NCI-H2196 treated with DMSO at 0.1 percent for 48 hours (cell line): ENCODE data around the gene TIMP2.
"Not testable (repeated sequence)": the region's sequence is repeated elsewhere in the genome, so short reads cannot be mapped to it uniquely, and the experiment has no call there.

Experiments
- DNase-seq: peaks from one replicate; lab custom pipeline; 2025; ENCODE audit not compliant: unreplicated experiment; lab: John Stamatoyannopoulos, UW

Gene TIMP2

DNA sequence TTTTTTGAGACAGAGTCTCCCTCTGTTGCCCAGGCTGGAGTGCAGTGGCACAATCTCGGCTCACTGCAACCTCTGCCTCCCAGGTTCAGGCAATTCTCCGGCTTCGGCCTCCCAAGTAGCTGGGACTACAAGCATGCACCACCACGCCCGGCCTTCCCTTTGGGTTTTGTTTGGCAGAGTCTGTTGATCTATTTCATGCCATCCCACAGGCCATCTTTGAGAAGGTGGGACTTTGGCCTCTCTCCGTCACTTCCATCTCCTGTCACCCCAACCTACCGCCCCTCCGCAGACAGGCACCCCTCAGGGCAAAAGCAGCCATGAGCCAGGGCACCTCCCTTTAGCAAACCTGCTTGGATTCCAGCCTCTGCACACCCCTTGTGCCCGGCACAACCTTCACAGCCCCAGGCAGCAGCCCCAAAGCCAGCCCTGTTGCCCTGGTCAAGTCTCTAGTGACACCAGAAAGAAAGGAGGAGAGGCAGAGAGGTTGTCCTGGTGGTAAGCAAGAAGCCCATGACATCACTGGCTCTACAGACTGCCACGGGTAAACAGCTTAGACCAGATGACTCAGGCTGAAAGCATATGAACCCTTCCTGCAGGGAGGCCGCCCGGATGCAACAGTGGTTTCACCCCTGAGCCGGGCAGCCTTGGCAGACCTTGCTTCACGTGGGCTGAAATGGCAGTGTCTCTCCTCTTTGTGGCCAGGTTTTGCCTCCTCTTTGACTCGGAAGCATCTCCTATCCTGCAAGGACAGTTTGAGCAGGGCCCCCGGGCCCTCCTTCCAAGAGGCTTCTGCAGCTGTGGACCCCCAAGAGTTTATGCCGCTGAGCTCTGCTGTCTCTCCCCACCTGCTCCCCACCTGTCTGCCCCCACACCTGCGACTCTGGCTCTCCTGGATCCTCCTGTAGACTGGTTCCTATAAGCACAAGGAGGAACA lies 8.1 kb upstream of the TIMP2 start:
- DNase-seq = peak; percentile 83

DNA sequence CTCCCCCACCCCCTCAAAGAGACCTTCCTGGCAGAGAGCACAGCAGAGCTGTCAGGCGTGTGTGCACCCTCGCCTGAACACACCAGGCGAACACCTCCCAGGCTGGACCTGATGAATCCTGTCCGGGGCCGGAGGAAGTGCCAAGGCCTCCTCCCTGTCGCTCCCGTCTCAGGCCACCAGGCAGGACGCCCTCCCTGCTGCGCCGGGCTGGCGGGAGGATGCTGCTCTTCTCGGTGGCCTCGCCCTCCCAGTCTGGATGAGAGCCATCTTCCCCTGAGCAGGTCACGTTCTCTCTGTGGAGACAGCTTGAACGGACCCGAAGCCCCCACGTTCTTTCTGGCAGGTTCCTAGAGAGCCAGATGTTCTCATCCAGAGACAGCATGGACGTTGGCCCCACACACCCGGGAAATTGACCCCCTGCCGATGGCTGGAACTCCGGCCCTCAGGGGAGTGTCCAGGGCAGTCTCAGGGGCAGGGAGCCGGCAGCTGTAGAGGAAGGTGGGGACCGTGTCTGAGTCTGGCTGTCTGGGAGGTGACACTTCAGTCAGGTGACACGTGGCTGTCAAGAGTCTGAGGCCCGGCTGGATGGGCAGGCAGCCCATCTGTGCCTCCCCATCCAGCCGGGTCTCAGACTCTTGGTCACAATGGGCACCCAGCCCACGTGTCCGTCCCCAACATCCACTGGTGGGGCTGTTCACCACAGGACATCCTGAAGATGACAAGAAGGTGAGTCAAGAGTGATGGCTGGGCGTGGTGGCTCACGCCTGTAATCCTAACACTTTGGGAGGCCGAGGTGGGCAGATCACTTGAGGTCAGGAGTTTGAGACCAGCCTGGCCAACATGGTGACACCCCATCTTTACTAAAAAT lies 5.0 kb upstream of the TIMP2 start:
- no peak for DNase-seq

DNA sequence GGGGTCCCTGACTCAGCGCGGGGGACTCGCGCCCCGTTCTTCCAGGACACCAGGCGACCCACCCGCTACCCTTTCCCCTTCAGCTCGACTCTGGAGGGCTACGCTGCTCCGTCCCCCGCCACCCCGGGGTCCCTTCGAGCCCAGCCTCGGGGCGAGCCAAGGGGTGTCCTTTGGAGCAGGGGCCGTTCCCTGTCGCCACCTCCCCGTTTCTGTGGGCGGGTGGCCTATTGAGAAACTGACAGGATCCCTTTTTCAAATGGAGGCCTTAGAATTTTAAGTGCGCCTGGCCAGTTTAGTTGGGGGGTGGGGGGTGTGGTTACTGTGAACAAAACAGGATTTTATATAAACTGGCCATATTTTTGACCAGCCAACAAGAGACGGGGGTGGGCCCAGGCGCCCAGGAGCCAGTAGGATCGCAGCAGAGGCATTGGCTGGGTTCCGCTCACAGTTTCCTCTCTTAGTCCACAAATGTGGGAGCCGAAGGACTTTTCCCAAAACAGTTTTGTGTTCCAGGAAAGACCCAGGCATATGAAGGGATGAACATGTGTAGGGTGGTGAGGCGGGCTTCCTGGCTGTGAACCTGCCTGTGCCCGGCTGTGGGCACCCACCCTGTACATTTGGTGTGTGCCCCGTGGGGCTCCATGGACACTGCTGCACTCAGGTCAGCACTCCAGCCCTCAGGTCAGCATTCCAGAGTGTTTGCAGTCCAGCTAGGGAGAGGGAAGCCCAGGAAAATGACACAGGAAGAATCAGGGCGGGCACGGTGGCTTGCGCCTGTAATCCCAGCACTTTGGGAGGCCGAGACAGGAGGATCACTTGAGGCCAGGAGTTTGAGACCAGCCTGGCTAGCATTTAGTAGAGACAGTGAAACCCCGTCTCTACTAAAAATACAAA lies 722 bp upstream of the TIMP2 start:
- DNase-seq = peak; percentile 27

DNA sequence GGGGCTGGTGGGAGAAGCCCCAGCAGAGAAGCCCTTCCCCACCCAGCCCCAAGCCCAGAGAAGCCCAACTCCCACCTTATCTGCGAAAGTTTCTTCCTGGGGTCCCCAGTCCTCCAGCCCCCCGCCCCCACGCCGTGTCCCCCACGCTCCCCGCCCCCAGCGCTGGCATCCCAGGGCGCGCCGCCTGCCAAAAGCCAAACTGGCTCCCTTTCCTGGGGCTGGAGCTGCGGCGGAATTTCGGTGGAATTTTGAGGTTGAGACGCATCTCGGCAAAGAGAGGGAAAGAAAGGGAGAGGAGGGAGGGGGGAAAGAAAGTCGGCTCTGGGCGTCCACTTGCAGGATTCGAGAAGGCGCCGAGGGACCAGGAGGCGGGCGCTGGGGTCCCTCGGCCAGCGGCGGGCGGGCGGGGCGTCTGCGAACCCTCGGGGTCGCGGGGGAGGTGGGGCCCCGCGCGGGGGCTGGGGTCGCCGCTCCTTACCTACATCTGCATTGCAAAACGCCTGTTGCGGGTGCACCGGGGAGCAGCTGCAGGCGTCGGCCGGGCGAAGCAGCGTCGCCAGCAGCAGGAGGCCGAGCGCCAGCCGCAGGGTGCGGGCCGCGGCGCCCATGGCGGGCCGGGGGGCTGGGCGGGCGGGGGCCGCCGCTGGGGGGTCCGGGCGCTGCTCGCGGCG lies 571 bp downstream of the TIMP2 start:
- no peak for DNase-seq

DNA sequence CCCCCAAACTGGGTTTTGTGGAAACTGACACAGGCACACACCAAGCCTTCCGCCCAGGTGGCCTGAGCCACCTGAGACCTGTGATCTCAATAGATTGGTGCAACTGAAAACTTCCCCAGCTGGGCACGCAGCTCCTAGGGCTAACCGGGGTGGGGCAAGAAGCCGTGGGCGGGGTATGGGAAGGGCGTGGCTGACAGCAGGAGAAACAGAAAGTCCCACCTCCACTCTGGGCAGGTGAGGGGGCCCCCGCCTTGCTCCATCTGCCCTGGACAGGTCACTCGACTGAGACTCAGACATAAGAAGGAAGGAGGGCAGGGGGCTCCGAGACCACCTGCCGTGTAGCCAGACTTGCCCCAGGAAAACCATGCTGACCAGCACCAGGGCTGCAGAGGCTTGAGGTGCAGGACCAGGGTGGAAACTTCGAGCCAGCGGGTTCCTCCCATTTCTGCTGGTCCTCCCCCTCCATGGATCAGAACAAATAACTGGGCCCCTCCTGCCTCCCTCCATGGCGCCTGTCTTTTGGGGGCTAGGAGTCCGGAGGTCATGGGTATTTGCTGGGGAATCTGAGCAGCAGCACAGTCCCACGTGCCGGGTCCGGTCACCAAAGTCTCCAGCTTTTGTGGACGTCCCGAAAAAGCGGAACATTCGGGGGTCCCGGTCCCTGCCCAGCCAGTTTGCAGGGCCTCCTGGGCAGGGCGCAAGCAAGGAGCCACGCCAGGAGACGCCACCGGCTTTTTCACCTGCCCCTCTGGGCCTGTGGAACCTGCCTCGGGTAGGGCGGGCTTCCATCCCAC lies 1.3 kb downstream of the TIMP2 start:
- peak; percentile 83 for DNase-seq

DNA sequence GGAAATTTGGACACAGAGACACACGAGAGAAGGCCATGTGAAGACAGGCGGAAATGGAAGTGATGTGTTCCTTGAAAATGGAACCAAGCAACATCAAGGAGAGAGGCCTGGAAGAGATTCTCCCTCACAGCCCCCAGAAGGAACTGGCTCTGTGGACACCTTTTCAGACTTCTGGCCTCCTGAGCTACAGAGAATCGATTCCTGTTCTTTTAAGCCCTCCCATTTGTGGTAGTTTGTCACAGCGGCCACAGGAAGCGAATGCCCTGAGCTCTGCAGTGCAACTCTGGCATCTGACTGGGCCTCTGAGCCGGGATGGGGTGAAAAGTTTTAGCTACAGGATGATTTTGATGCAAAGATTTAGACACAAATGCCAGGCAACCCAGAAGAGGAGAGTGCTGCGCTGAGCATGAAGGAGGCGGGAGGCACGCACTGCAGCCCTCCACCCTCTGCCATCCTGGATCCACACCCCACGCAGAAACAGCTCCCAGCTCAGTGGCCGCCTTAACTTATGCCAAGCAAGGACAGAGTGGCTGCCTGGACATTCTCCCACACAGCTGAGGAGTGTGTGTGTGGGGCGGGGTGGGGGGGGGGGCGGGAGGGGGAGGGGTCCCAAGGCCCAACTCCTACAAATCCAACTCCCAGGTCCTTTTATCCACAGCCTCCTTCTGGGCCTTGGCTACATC lies 2.2 kb downstream of the TIMP2 start:
- no peak for DNase-seq

DNA sequence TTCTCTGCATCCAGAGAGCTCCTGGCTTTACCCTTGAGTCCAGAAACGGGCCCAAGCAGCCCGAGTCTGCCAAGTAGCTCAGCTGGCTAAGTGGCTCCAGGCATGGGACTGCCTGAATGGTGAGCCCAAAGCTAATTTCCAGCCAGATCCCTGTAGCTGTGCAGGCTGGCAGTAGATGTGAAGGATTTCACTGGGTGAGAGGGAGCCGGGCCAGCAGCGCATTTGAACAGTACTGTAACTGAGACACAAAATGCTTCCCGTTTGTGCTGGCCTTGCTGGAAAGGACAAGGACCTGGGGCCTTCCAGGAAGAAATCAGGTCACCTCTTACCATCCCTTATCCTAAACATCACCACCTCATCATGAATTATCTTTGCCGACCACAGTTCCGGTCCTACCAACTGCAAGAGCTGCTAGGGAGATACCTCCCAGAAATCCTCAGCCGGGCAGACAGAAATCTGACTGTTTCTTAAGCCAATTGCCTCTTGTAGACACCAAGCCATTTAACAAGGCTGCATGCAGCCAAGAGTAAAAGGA lies 3.7 kb downstream of the TIMP2 start:
- DNase-seq = no peak

DNA sequence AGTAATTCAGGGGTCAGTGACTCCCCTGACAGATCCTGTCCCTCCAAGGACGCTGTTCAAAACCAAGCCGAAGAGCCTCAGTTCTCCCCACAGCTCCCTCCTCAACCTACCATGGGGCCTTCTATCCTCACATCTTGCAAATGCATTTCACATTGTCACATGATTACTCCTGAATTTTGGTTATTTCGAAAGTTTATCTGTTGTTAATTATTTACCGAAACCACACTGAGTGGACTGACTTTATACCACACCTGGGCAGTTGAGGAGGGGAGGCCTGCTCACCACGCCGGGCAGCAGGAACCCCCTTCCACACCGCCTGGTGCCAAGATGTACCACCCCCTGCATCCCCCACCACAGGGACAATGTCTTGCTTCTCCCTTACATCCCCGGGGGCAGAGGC lies 4.7 kb downstream of the TIMP2 start:
- no peak for DNase-seq

DNA sequence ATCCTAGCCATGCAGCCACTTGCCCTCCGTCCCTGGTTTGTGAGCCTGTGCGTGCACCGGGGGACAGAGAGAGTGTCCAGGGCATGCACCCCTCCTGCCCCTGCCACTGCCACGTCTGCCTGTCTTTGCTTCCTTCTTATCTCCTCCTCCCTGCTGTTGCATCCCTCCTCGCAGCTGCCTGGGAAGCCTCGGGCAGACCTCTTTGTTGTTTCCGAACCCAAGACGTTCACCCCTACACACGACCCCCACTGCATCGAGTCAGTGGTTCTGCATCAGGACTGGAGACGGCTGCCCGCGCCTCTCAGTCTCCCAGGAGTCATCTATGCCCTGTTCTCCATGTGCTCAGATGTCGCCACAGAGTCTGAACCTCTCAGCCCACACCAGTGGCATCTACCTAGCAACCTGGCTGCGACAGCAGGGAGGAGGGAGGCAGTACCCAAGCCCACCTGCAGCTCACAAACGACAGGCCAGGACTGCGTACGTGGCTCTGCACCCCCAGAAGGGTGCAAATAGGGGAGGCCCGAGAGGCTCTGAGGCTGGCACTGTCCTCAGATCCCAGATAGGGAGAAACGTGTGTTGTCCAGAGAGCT lies 5.2 kb downstream of the TIMP2 start:
- DNase-seq = no peak

DNA sequence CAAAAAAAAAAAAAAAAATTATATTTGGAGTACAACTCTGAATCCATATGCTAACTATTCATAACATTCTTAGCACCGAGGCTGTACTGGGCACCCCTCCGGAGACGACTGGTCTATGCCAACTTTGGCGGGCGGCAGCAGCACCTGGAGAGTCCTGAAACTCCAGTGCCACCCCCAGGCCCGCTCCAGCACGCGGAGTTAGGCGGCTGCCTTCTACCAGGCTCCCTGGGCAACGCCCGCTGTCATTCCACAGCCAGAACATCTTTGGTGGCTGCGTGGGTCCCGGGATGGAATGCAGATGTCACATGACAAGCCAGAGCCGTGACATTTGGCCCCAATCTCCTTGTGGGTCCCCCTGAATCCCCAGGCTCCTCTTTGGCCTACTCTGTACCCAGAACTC lies 6.2 kb downstream of the TIMP2 start:
- no peak for DNase-seq

DNA sequence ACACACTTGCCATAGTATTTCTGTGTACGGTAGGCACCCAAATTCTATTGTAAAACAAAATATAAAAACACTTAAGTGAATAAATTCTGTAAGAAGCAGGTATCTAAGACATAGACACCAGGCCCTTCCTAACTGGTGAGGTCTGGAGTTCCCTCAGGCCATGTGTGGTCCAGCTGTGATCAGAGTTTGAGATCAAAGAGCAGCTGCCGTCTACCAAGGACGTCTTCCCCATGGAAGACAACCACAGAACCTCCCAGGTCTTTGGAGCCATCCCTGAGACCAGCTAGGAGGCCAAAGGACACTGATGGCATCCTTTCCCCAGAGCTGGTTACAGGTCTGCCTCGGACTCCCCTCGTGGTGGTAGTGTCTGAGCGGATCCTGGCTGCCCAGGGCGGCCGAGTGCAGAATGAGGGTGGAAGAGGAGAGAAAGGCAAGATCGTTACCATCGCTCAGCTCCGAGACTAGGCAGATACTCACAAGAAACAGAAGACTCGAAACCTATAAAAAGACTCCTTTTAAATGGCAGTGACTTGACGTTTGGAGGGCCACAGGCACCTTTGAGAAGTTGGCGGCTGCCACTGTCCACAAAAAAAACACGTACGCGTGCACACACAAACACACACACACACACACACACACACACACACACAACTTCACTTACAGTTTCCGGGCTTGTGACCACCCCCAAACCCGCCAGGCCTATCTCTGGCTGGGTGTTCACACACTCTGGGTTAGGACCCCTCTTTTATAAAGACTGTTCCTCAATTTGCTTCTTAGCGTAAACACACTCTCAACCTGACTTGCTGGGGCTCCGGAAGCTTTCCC lies 7.5 kb downstream of the TIMP2 start:
- DNase-seq = no peak

DNA sequence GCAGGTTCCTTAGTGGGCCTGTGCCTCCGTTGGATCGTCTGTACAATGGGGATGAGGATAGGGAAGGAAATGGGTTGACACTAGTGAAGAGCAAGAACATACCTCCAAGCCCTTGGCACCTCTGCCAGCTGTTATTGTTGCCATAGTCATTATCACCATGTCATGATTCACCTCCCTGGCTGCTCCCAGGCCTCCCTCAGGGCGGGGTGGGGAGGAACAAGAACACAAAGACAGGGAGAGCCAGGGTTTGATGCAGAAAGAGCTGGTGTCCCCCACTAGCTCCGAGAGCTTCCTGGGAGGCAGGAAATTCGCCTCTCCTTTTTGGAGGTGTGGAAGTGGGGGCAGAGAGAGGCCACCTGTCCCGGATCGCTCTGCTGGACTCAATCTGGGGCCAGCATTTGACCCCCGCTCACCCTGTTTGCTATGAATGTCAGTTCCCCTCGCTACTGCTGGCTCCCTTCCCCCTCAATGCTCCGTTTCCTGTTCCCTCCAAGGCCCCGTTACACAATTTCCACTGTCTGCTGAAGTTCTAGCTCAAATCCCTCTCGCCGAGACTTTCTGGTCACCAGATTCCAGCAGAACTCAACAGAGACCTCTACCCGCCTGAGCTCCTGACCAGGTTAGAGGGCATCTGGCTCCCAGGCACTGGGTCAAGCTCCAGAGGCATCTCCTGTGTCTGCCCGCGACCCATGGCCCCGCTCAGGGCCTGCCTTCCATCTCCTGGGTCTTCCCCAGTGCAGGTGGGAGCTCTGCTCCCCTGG lies 9.1 kb downstream of the TIMP2 start:
- DNase-seq = no peak

DNA sequence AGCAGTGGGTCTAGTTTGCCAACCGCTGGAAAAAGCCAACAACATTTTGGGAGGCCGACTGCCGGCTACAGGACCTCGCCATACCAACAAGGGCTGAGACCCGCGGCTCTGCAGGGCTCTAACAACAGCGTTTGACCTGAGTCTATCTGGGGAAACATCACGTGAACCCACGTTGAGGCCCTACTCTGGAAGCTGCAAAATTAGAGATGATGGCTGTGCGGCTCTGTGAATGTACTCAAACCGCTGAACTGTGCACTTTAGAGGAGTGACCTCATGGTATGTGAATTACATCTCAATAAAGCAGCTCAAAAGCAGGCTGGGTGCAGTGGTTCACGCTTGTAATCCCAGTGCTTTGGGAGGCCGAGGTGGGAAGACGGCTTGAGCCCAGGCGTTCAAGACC lies 12.1 kb downstream of the TIMP2 start:
- DNase-seq = no peak

DNA sequence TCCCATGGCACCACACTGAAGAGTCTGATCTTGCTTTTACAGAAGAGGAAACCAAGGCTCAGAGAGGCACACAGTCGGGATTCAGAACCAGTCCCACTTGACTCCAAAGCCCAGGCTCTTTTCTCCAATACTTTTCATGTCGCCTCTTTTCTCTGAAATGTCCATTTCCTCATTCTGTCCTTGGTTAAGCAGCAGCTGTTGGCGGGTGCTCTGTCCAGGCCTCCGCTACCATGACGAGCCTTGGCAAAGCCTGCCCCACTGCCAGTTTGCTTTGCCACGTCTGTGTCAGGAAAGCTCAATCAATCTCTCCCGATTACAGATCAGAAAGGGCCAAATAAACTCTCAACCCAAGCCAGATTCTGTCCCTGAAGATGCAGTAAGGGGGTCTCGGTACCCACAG lies 13.1 kb downstream of the TIMP2 start:
- DNase-seq = no peak

DNA sequence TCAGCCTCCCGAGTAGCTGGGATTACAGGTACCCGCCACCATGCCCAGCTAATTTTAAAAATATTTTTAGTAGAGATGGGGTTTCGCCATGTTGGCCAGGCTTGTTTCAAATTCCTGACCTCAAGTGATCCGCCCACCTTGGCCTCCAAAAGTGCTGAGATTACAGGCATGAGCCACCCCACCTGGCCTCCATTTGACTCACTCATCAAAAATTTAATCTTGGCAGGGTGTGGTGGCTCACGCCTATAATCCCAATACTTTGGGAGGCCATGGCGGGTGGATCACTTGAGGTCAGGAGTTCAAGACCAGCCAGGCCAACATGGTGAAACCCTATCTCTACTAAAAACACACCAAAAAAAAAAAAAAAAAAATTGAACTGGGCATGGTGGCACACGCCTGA lies 13.6 kb downstream of the TIMP2 start:
- not testable (repeated sequence) for DNase-seq

DNA sequence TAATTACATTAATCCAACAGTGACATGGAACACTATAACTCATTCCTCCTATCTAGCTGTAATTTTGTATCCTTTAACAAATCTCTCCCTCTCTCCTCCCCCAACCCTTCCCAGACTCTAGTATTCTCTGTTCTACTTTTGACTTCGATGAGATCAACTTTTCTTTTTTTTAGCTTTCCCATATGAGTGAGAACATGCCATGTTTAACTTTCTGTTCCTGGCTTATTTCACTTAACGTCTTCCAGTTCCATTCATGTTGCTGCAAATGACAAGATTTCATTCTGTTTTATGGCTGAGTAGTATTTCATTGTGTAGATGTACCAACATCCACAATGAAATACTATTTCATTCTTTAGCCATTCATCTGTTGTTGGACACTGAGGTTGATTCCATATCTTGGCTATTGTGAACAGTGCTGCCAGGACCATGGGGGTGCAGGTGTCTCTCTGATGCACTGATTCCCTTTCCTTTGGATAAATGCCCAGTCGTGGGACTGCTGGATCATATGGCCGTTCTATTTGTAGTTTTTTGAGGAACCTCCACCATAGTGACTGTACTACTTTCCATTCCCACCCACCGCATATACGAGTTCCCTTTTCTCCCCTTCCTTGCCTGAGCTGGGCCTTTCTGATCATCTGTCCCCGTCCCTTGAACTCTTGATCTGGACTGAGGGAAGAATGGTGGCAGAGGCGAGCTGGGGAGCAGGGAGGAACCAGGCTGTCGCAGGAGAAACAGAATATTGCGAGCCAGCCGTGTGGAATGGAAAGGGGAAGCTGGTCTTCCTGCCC lies 14.5 kb downstream of the TIMP2 start:
- DNase-seq = no peak
